Astrocyte (in vitro differentiated cells and primary cell): ENCODE measurements around the gene PAX1. TPM values are rescaled to one million over a fixed set of nuclear protein-coding genes. Genes with fewer than 3 reads are reported as not detected.

ENCODE experiments used
- DNase-seq: peaks from one replicate; pipeline ENCODE4 v3.0.0-alpha.2; 2010; ENCODE audit warnings: low read depth
- FAIRE-seq: peaks from 2 replicates; lab custom pipeline; 2011; peaks lifted over from hg19 to GRCh38; lab: Jason Lieb, UNC
- H2AFZ ChIP-seq: 2 replicates; pipeline ENCODE4 v1.6.0; 2012; ENCODE audit warnings: low read depth, low read length, inconsistent platforms
- H3K27ac ChIP-seq: 2 replicates; pipeline ENCODE4 v1.5.1; 2011; ENCODE audit warnings: low read depth, low read length, inconsistent platforms
- H3K27me3 ChIP-seq: 2 replicates; pipeline ENCODE4 v1.6.0; 2011; ENCODE audit warnings: low read length, inconsistent platforms; ENCODE audit not compliant: insufficient read depth
- H3K36me3 ChIP-seq: 2 replicates; pipeline ENCODE4 v1.5.1; 2011; ENCODE audit warnings: low read length, inconsistent platforms; ENCODE audit not compliant: insufficient read depth
- H3K4me1 ChIP-seq: 2 replicates; pipeline ENCODE4 v1.5.1; 2011; ENCODE audit warnings: low read length, inconsistent platforms; ENCODE audit not compliant: insufficient read depth
- H3K4me2 ChIP-seq: 2 replicates; pipeline ENCODE4 v1.6.0; 2012; ENCODE audit warnings: low read length, inconsistent platforms
- H3K4me3 ChIP-seq: 2 replicates; pipeline ENCODE4 v1.5.1; 2011; ENCODE audit warnings: low read depth, mild to moderate bottlenecking, low read length, inconsistent platforms; ENCODE audit not compliant: insufficient read depth
- H3K79me2 ChIP-seq: 2 replicates; pipeline ENCODE4 v1.6.0; 2012; ENCODE audit warnings: mild to moderate bottlenecking, low read length, inconsistent platforms; ENCODE audit not compliant: insufficient read depth
- H3K9ac ChIP-seq: 2 replicates; pipeline ENCODE4 v1.6.0; 2012; ENCODE audit warnings: mild to moderate bottlenecking, low read length, inconsistent platforms
- H3K9me3 ChIP-seq: 2 replicates; pipeline ENCODE4 v1.5.1; 2012; ENCODE audit warnings: low read depth, mild to moderate bottlenecking, low read length, inconsistent platforms; ENCODE audit not compliant: insufficient read depth
- H4K20me1 ChIP-seq: 2 replicates; pipeline ENCODE4 v1.6.0; 2012; ENCODE audit warnings: low read length, inconsistent platforms; ENCODE audit not compliant: insufficient read depth
- H3K27ac Mint-ChIP-seq: one replicate; pipeline ENCODE4 v1.8.0; 2021; ENCODE audit warnings: mild to moderate bottlenecking, mixed read lengths; ENCODE audit not compliant: unreplicated experiment
- H3K27me3 Mint-ChIP-seq: one replicate; pipeline ENCODE4 v1.8.0; 2021; ENCODE audit warnings: low read depth, mixed read lengths; ENCODE audit not compliant: unreplicated experiment
- H3K36me3 Mint-ChIP-seq: one replicate; pipeline ENCODE4 v1.8.0; 2021; ENCODE audit warnings: low read depth, mixed read lengths; ENCODE audit not compliant: unreplicated experiment
- H3K4me1 Mint-ChIP-seq: one replicate; pipeline ENCODE4 v1.8.0; 2021; ENCODE audit warnings: low read depth, mixed read lengths; ENCODE audit not compliant: unreplicated experiment
- H3K4me3 Mint-ChIP-seq: one replicate; pipeline ENCODE4 v1.8.0; 2021; ENCODE audit warnings: mild to moderate bottlenecking, moderate library complexity, mixed read lengths; ENCODE audit not compliant: unreplicated experiment
- H3K9me3 Mint-ChIP-seq: one replicate; pipeline ENCODE4 v1.8.0; 2021; ENCODE audit warnings: mild to moderate bottlenecking, mixed read lengths; ENCODE audit not compliant: unreplicated experiment
- CTCF ChIP-seq: IDR thresholded peaks from 2 replicates; pipeline ENCODE4 v1.5.1; 2011; ENCODE audit warnings: low read depth, mild to moderate bottlenecking, inconsistent platforms, low read length, moderate library complexity; ENCODE audit not compliant: insufficient read depth
- EZH2 ChIP-seq: IDR thresholded peaks from 2 replicates; pipeline ENCODE4 v1.6.1; 2012; ENCODE audit warnings: mild to moderate bottlenecking, low read length, inconsistent platforms; ENCODE audit not compliant: insufficient read depth
- total RNA-seq: library from RNA; stranded (reverse); gene quantifications from 2 replicates; pipeline ENCODE4 v1.2.1, GENCODE V29; 2021

Gene PAX1
- total RNA-seq, 1 donor from 2014 or later = not detected

- Histone ChIP-seq H2AFZ (no peak overlapping the region), H3K4me1 (no peaks in the 10 kb centered on the region), H3K9me3 (no peaks in the 10 kb centered on the region), H3K9ac (no peak overlapping the region), H3K27ac (no peak overlapping the region), H3K36me3 (no peaks in the 10 kb centered on the region), H3K4me3 (no peak overlapping the region), H4K20me1 (no peaks in the 10 kb centered on the region), H3K79me2 (no peaks in the 10 kb centered on the region), H3K4me2 (no peak overlapping the region), H3K27me3 (peaks cover 24% of the 10 kb centered on the region)
- no peaks in the 10 kb centered on the region for H3K36me3 Mint-ChIP-seq
- FAIRE-seq (no peak), DNase-seq (no peak)
- no peaks in the 10 kb centered on the region for H3K4me1 Mint-ChIP-seq
- no peak overlapping the region for H3K4me3 Mint-ChIP-seq
- H3K27ac Mint-ChIP-seq = no peak overlapping the region
- peaks cover 83% of the 10 kb centered on the region for H3K27me3 Mint-ChIP-seq
- no peak for TF ChIP-seq EZH2
- no peak for TF ChIP-seq CTCF
- peaks cover 3% of the 10 kb centered on the region for H3K9me3 Mint-ChIP-seq
Observed at GRCh38 chr20:21714297-21715192, 9.1 kb downstream of the PAX1 start.

- Histone ChIP-seq H3K79me2 (no peaks in the 10 kb centered on the region), H3K4me2 (no peak overlapping the region), H3K27me3 (peaks cover 19% of the 10 kb centered on the region), H3K4me3 (no peak overlapping the region), H3K27ac (no peak overlapping the region), H3K9ac (no peak overlapping the region), H4K20me1 (no peaks in the 10 kb centered on the region), H2AFZ (no peak overlapping the region), H3K36me3 (no peaks in the 10 kb centered on the region), H3K4me1 (no peaks in the 10 kb centered on the region), H3K9me3 (no peaks in the 10 kb centered on the region)
- H3K4me1 Mint-ChIP-seq = no peaks in the 10 kb centered on the region
- H3K9me3 Mint-ChIP-seq = peaks cover 3% of the 10 kb centered on the region
- TF ChIP-seq CTCF (no peak), EZH2 (no peak)
- no peak overlapping the region for H3K27ac Mint-ChIP-seq
- no peaks in the 10 kb centered on the region for H3K36me3 Mint-ChIP-seq
- H3K27me3 Mint-ChIP-seq = peaks cover 78% of the 10 kb centered on the region
- no peak overlapping the region for H3K4me3 Mint-ChIP-seq
- FAIRE-seq = no peak
- no peak for DNase-seq
Observed at GRCh38 chr20:21715193-21715881, 9.9 kb downstream of the PAX1 start.
